Measurements from ENCODE around the gene PRND.

GRCh38 chr20:4710106-4710475 is 11.6 kb upstream of the PRND start:
- TF ChIP-seq CTCF (IDR thresholded peaks at IDR 0.05) (no peak), POLR2A (IDR thresholded peaks at IDR 0.05) (no peak)
